T-helper 2 cell (primary cell): ENCODE measurements around the gene GLE1.
"Not testable (repeated sequence)": the region's sequence is repeated elsewhere in the genome, so short reads cannot be mapped to it uniquely, and the experiment has no call there.

ENCODE experiments used
- DNase-seq, 5 experiments: peaks; one replicate each; pipeline versions ENCODE4 v3.0.0 to v3.0.0-alpha.2; 2012 to 2022

The GLE1 gene

DNA sequence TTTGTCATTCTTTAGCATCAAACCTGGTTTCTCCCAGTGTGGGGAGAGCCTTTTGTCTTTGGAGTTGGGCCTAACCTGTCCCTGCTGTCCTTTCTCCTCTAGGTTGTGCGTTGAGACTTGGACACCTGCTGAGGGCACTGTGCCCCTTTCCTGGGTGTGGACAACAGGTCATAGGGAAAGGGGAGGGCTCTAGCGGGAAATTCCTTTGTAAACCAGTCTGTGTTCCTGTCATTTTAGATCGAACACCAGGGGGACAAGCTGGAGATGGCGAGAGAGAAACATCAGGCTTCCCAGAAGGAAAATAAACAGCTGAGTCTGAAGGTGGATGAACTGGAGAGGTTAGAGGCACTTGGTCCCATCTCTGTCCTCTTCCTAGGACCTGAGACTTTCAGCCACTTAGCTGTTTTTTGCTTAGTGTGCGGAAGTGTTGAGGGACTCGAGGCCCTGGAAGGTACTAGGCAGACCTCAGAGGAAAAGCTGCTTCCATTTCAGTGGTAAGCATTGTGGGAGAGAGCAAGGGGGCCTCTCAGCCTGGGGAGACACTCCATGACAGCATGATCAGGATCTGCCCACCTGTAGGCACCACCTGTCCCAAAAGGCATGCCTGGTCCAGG lies 8.6 kb upstream of the GLE1 start:
- DNase-seq, result no peak

DNA sequence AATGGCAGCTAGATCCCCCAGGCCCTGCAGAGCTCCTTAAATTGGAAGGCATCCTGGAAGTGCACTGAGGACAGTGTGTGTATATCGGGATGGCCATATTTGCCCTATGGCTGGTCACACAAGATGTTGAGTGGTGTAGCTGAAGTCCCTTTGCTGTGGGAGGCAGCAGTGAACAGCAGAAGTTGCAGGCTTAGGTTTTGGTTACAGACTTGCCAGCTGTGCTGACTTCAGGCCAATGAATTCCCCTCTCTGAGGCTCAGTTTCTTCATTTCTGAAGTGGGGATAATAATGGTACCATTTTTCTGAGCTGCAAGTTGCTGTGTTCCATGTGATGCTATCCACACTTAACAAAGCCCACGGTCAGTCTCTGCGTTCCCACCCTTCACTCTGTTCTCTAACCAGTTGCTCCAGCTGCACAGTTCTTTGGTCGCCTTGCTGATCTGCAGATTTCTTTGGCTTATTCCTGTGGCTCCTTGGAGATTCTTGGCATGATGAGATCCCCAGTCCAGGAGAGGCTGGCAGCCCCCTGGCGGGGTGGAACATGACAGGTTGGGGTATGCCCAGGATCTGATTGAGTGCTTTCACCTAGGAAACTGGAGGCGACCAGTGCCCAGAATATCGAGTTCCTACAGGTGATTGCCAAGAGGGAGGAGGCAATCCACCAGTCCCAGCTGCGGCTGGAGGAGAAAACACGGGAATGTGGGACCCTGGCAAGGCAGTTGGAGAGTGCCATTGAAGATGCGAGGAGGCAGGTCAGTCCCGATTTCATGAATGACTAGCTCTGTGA lies 6.5 kb upstream of the GLE1 start:
- DNase-seq, result no peak

DNA sequence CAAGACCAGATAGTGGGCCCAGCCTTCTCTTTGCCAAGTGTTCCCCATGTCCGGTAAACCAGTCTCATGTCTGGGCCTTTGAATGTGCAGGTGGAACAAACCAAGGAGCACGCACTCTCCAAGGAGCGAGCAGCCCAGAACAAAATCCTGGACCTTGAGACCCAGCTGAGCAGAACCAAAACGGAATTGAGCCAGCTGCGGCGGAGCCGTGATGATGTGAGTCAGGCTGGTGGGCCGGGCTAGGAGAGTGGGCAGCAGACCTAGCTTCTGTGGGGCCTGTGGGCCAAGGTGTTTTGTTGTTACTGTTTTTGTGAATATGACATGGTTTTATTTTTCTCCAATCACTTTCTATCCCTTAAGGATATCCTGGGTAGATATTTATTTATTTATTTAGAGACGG lies 5.6 kb upstream of the GLE1 start:
- no peak for DNase-seq

DNA sequence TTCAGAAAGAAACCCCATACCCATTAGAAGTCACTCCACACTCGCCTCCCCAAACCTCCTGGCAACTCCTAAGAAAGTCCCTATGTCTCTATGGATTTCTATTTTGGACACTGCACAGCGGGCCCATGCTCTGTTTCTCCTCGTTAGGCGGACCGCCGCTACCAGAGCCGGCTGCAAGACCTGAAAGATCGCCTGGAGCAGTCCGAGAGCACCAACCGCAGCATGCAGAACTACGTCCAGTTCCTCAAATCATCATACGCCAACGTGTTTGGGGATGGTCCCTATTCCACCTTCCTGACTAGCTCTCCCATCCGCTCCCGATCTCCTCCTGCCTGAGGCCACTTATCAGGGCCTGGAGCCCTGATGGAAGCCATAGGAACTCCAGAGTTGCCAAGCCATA lies 4.6 kb upstream of the GLE1 start:
- DNase-seq, result no peak

DNA sequence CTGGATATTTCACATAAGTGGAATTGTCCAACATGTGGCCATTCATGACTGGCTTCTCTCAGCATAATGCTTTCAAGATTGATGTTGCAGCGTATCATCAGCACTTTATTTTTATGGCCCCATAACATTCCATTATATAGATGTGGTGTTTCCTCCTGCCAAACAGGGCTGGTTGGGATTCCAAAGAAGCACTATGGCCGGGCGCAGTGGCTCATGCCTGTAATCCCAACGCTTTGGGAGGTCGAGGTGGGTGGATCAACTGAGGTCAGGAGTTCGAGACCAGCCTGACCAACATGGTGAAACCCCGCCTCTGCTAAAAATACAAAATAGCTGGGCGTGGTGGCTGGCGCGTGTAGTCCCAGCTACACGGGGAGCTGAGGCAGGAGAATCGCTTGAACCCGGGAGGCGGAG lies 1.1 kb upstream of the GLE1 start:
- DNase-seq, result not testable (repeated sequence)

DNA sequence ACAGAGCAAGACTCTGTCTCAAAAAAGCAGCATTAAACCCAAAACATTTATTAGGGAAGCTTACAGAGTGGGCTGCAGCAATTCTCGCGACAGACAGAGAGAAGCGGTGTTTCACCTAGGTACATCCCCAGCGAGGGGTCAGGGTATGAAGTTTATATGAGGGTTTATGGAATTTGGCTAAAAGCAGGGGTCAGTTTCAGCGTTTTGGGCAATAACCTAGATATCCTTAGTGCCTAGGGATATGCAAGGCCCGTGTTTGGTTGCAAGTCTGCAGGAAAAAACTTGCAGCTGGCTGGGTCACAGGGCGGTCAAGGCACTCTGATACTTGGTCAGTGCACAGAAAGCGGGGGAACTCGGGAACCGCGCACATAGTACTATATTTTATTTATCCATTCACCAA lies 649 bp upstream of the GLE1 start:
- no peak for DNase-seq

DNA sequence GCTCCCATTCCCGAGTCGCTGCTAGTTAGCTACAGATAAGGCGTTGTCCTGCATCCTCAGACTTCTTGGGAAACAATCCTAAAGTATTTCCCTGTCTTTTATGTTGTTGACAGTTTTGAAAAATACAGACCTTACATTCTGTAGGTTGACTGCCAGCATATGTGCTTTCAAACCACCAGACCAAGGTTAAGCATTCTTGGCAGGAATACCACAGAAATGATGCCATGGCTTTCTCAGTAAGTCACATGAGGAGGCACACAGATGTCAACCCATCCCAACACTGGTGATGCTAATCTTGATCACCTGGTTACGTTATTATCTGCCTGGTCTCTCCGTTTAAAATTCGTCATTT lies 871 bp downstream of the GLE1 start:
- no peak for DNase-seq

DNA sequence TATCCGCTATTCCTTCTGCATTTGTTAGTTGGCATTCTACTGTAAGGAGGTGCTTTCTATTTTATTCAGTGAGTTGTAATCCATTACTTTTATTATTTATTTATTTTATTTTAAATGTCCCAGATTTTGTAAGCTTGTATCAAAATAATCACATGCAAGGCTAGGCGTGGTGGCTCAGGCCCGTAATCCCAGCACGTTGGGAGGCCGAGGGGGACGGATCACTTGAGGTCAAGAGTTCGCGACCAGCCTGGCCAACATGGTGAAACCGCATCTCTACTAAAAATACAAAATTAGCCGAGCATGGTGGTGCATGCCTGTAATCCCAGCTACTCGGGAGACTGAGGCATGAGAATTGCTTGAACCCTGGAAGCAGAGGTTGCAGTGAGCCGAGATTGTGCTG lies 1.4 kb downstream of the GLE1 start:
- DNase-seq, result not testable (repeated sequence)

DNA sequence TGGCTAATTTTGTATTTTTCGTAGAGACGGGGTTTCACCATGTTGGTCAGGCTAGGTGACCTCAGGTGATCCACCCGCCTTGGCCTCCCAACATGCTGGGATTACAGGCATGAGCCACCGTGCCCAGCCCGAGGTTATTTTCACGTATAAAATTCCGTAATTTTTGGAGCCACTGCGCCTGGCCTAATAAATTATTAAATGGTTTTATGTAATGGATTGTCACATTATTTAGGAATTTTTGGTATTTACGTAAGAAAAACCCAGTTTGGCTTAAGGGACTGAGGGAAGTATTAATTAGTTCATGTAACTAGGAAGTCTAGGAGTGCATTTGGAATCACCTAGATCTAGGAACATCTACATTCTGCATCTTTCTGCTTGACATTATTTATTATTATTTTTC lies 8.3 kb downstream of the GLE1 start:
- DNase-seq, result no peak

DNA sequence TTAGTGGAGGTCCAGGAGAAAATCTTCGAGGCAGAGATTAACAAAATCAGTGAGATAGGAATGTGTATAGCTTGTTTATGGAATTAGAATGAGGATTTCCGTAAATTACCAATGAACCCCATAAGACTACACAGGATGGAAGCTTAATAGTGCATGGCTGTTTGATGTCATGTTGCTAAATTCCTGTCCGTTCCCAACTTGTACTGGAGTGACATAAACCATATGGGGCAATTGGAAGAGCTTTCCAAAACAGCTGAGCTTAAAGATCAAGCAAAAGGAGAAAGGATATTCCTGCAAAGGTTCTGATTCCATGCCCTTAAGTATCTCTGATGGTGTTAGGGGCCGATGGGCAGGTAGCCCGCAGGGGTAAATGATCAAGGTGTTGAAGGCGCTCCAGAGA lies 17.4 kb downstream of the GLE1 start:
- DNase-seq, result no peak

DNA sequence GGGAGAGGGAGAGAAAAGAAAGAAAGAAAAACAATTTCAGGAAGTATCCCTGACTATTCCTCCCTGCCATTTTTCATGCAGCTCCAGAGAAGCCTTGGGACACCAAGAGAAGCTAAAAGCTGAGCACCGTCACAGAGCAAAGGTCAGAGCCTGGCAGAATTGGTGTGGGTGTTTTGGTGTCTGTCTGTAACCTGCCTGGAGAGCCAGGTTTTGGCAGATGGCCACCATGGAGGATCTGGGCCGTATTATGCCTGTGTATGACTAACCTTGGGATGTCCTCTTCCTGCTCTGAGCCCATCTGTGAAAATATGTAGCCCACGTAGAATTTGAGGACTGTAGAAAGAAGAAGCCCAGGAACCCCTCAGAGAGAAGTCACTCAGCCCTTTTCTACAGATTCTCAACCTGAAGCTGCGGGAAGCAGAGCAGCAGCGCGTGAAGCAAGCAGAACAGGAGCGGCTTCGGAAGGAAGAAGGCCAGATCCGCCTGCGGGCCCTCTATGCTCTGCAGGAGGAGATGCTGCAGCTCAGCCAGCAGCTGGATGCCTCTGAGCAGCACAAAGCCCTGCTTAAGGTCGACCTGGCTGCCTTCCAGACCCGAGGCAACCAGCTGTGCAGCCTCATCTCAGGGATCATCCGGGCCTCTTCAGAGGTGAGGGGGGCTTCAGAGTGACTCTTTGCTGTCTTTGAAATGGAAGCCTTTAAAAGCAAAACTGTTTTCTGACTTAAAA lies 18.8 kb downstream of the GLE1 start:
- DNase-seq, result no peak

DNA sequence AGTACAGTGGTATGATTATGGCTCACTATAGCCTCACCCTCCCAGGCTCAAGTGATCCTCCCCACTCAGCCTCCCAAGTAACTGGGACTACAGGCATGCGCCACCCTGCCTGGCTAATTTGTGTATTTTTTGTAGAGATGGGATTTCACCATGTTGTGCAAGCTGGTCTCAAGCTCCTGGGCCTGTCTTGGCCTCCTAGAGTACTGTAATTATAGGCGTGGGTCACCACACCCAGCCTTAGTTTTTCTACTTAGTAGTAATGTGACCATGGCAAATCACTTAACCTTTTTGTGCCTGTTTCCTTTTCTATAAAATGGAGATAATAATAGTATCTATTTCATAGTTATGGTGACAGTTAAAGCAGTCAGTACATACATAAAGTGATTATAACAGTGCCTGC lies 22.2 kb downstream of the GLE1 start:
- no peak for DNase-seq

DNA sequence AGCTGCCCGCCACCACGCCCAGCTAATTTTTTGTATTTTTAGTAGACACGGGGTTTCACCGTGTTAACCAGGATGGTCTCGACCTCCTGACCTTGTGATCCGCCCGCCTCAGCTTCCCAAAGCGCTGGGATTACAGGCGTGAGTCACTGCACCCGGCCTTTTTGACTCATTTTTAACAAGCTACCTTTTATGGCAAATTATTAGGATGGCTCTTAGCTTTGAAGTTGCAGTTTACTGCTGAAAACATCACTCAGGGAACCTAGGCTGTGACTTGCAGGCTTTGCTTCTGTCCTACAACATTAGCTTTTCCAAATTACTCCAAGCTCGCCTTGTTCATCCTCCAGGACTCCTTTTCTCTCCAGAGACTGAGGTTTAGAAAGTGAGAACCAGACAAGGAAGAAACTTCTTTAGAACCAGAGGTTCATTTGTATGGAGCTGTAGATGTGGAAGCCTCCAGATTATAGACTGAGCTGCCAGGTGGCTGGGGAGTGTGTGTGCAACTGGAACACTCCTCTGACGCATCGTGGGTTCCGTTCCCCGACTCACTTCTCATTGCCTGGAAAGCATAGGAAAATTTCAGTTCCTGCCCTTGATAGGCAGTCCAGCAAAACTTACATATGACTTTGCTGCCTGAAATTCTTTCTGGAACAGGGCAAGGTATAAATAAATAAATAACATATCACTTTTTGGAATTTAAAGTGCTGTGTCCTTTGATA lies 24.1 kb downstream of the GLE1 start:
- DNase-seq, result no peak

DNA sequence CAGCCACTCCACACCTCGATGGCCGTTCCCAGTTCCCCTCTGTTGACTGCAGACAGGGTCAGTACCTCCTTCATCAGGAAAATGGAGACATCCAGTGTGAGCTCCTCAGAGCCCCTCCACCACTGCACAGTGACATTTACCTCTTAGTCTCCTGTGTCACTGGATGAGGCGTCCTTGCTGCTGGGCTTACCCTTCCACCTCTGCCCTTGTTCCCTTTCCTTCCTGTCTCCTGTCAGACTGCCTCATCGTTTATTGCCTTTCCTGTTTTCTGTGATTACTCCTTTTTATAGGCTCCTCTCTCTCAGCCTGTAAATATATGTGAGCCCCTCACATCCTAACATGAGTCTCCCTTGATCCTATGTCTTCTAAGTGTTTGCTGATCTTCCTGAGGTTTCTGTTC lies 24.7 kb downstream of the GLE1 start:
- no peak for DNase-seq

DNA sequence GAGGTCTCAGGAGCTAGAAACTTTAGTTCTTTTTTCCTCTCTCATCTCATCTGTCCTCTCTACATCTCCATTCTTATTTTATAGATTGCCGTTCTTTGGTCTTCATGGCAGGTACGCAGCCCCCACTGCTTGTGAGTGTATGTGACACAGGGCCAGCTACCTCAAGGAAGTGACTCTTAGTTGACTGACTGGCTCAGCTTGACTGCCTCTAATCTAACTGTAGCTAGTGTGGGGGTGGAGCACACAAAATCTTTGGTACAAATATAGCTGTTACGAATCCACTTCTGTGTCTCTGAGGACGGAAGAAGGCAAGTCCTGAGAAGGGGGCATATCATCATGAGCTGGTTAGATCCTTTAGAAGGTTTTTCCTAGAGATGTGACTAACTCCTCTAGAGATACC lies 28.1 kb downstream of the GLE1 start:
- no peak for DNase-seq

DNA sequence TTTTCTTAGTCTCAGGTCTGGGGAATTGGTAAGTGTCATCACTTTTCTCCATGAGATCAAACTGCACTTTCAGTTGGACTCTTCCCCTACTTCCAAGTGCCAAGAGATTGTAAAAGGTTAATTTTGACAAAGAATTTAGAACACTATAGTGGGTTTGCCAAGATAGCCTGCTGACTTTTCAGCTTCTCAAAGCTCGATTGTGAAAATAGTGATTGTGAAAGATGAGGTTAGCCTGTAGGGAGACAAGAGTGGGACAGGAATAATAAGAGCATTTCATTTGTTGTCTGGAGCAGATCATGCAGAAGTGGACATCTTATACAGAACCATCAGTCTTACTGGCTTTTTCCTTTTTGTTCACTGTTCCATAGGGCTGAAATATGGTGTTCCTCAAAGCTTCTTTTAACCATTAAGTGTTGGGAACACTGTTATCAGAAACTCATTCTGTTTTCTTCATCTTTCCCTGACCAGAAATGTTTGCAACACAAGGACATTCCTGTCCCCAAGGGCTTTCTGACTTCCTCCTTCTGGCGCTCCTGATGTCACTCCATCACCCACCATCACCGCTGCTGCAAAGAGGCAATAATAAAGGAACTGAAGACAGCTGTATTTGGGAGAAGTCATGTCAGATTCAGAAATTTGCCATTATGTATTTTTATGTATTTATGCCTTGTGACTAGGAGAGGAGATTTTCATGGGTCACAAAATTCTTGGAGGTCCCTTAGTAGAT lies 36.3 kb downstream of the GLE1 start:
- DNase-seq, result no peak

DNA sequence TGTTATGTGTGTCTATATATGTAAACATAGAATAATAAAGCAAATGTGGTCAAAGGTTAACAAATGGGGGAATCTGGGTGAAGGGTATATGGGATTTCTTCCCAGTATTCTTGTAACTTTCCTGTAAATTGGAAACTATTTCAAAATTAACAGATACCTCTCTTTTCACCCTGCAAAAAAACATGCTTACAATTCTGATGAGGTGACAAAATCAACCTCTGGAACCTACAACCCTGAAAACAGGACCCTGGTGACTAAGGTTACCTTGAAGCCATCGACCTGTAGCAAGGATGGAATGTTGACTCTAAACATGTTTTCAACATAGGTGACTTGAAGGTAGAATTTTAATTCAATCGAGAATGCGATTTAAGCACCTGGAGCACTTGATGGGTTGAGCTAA lies 42.0 kb downstream of the GLE1 start:
- DNase-seq, result no peak

DNA sequence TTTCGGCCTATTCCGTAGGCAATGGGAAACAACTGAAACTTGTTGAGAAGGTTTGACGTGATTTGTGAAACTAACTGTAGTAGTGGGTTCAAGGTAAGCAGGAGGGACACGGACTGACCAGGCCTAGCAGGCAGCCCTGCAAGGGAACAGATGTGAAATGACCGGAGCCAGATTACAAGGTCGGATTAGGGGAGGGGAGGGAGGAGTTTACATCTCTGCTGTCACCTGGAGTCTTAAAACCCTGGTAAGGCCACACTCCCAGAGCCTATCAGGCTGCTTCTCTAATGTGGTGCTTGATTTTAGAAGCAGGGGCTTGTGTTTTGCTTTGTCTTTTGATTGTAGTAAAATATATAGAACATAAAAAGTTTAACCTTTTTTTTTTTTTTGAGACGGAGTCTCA lies 44.4 kb downstream of the GLE1 start:
- DNase-seq, result no peak

DNA sequence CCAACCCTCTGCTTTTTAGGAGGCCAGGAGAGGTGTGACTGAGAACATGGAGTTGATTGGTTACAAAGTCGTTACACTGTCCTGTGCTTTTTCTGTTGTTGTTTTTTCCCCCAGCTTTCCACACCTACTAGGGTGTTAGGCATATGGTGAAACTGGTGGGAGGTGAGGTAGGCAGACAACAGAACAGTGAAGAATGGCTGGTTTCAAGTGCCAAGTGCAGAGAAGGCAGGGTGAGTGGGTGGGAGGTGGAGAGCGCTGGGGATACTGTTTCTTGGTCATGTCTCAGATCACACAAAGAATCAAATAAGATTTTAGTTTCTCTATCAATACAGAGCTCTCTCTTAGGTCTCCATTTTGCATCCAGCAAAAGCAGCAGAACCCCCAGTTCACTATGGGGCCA lies 45.7 kb downstream of the GLE1 start:
- DNase-seq, result peak in 2 of 5 experiments; percentile 22 to 29

DNA sequence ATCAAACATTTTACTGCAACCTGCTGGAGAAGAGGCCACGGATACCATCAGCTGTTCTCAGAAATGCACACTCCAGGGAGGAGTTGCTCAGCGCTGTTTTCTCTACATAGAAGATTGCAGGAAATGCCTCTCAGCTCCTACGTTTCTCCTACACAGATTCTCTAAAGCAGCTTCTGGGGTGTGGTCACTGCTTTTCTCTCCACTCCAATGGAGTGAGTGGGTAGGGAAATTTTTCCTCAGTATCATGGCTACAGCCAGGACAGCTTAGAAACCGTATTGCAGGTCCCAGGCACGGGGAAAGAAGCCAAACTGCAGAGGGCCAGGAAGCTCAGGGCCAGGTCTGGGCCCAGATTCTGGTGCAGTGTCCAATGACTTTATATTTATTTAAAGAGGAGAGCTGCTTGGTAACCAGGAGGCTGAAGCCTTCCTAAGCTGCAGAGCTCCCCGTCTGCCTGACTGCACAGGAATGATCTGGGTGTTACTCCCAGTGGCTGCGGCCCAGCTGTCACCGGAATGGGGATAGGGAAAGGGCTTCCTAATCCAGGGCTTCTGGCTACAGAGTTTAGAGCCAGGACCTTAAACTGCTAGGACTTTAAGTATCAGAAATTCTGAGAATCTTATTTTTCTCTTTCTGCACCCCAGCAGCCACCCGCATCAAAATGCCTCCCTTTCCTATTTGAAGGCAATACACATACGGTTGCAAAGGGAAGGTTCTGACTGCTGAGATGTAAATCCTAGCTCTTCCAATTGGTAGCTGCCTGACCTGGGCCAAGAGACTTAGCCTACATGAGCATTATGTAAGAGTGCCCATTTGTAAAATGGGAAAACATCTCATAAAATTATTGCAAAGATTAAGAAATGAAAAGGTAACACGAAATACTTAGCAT lies 46.5 kb downstream of the GLE1 start:
- peak in 1 of 5 experiments; percentile 44 for DNase-seq

DNA sequence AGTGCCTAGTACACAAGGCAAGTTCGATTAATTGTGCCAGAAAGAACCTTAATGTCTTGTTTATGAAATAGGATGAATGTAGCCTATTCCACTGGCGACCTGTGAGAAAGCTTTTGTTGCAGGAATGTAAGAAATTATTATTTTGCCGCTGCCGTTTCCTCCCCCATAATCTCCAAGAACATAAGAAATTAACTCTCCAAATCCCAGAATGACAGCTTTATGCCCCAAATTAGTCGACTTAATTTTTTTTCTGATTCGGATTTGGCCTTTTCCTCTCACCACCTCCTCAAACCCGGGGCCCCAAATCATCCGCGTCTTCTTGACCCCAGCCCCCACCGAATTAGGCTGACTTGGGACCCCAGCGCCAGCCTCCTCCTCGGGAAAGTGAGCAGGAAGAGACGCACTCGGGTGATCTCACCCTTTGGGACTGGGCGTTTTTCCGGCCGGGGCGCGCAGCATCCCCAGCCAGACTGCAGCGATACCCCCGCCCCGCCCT lies 47.2 kb downstream of the GLE1 start:
- no peak for DNase-seq
